K562 (cell line): Measurements from ENCODE around the gene HOXD13. TPM values are rescaled to one million over a fixed set of nuclear protein-coding genes. Genes with fewer than 3 reads are reported as not detected.

Experiments used
- C11orf30 ChIP-seq: fragments of 450-650 bp; IDR thresholded peaks from 2 replicates; pipeline ENCODE4 v1.6.1; 2016; ENCODE audit warnings: low read depth, mild to moderate bottlenecking
- CREB1 ChIP-seq, 2 experiments: sonication (generic) in 1 of 2; formaldehyde crosslinking in 1 of 2; IDR thresholded peaks; 2 replicates each; pipeline versions ENCODE4 v1.6.1 to v1.8.0; 2012 to 2022; ENCODE audit warnings: inconsistent platforms in 1 of 2, mild to moderate bottlenecking in 1 of 2, missing genetic modification reagents in 1 of 2, moderate library complexity in 1 of 2
- DMBX1 ChIP-seq: fragments of 250-450 bp; sonication (Bioruptor Pico); IDR thresholded peaks from 2 replicates; pipeline ENCODE4 v1.8.0; 2022; ENCODE audit warnings: inconsistent platforms, mild to moderate bottlenecking, moderate library complexity, borderline replicate concordance
- ELF1 ChIP-seq: fragments of 200-800 bp; sonication (Bioruptor generic); IDR thresholded peaks from 2 replicates; pipeline ENCODE4 v1.6.1; 2016; ENCODE audit warnings: missing genetic modification characterization, missing compliant biosample characterization
- ELK1 ChIP-seq: sonication (generic); formaldehyde crosslinking; IDR thresholded peaks from 2 replicates; pipeline ENCODE4 v1.8.1; 2022; ENCODE audit warnings: missing genetic modification reagents
- KHSRP ChIP-seq: fragments of 450-650 bp; IDR thresholded peaks from 2 replicates; pipeline ENCODE4 v1.6.1; 2017
- MGA ChIP-seq: fragments of 450-650 bp; IDR thresholded peaks from 2 replicates; pipeline ENCODE4 v1.6.1; 2016; ENCODE audit warnings: mild to moderate bottlenecking, moderate library complexity
- NR0B1 ChIP-seq: fragments of 450-650 bp; IDR thresholded peaks from one replicate; pipeline ENCODE4 v1.6.1; 2018; ENCODE audit warnings: mild to moderate bottlenecking, moderate library complexity; ENCODE audit not compliant: partially characterized antibody
- RUNX1 ChIP-seq: sonication (generic); IDR thresholded peaks from 2 replicates; pipeline ENCODE4 v1.6.1; 2016; ENCODE audit warnings: antibody characterized with exemption, low read depth
- YBX1 ChIP-seq: fragments of 450-650 bp; IDR thresholded peaks from 2 replicates; pipeline ENCODE4 v1.7.1; 2016; ENCODE audit warnings: mild to moderate bottlenecking
- polyA plus RNA-seq, 8 experiments: library from polyadenylated mRNA; depleted of rRNA in 4 of 8; stranded (reverse) in 5 of 8; unstranded in 3 of 8; fragments of >200 nt; fragmentation: Nextera tagmentation in 2 of 8; fragmentation: Illumina TruSeq in 1 of 8; extraction: Ambion mirVana in 2 of 8; extraction: Trizol in 1 of 8; gene quantifications; 2 replicates each; pipeline versions ENCODE4 v1.2.1 to v1.2.3, GENCODE V29; 2011 to 2014; ENCODE audit warnings: inconsistent platforms in 1 of 8, missing spikeins in 1 of 8
- total RNA-seq, 7 experiments: library from RNA; depleted of rRNA in 6 of 7; stranded (reverse); fragments of >200 nt in 6 of 7; fragmentation: Illumina TruSeq in 2 of 7; extraction: Trizol in 2 of 7; gene quantifications; 2 replicates each; pipeline versions ENCODE4 v1.2.1 to v1.2.3, GENCODE V29; 2011 to 2021; ENCODE audit warnings: low replicate concordance in 1 of 7
- TF ChIP-seq, protein P1 (sequence below): sonication (generic); formaldehyde crosslinking; IDR thresholded peaks from 2 replicates; pipeline ENCODE4 v1.8.1; 2022; ENCODE audit warnings: missing genetic modification reagents

Gene HOXD13
- total and polyA plus RNA-seq, 9 of the 15 experiments (the other 6 are each of a cell fraction or from before 2014, with no cell fraction given) = 0.03 to 0.04 TPM; not detected in 7

GRCh38 chr2:176066645-176067588, 25.6 kb upstream of the HOXD13 start (continued):
- TF ChIP-seq MGA = peak; percentile 78
- no peak for TF ChIP-seq NR0B1
- TF ChIP-seq KHSRP = no peak
- TF ChIP-seq ELK1 = no peak
- no peak for TF ChIP-seq C11orf30
- TF ChIP-seq RUNX1 = no peak
- TF ChIP-seq DMBX1 (CRISPR knock-in tag) = no peak
- no peak for TF ChIP-seq YBX1
- peak; percentile 39; the same call in 1 of the 2 replicates for TF ChIP-seq ELF1 (tag)
- TF ChIP-seq, protein P1, sequence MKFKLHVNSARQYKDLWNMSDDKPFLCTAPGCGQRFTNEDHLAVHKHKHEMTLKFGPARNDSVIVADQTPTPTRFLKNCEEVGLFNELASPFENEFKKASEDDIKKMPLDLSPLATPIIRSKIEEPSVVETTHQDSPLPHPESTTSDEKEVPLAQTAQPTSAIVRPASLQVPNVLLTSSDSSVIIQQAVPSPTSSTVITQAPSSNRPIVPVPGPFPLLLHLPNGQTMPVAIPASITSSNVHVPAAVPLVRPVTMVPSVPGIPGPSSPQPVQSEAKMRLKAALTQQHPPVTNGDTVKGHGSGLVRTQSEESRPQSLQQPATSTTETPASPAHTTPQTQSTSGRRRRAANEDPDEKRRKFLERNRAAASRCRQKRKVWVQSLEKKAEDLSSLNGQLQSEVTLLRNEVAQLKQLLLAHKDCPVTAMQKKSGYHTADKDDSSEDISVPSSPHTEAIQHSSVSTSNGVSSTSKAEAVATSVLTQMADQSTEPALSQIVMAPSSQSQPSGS (CRISPR knock-in tag) = peak; percentile 43; the same call in 1 of the 2 replicates
- no peak for TF ChIP-seq CREB1 (IDR thresholded peaks at IDR 0.05)
- TF ChIP-seq CREB1 (CRISPR knock-in tag; IDR thresholded peaks at IDR 0.05) = peak; percentile 26; the same call in 1 of the 2 replicates
